ENCODE data around the gene SUMO2. TPM values are rescaled to one million over a fixed set of nuclear protein-coding genes. Genes with fewer than 3 reads are reported as not detected.

Gene SUMO2
- total and polyA plus RNA-seq, 2 experiments from 2014 or later, result 91.3 to 485 TPM

GRCh38 chr17:75116737-75117136 lies 66.0 kb downstream of the SUMO2 start:
- Histone ChIP-seq H3K4me1 (ENCODE audit: low read depth) (no peaks in the 10 kb centered on the region), H3K9me3 (ENCODE audit: low read depth) (no peaks in the 10 kb centered on the region), H3K4me3 (no peak overlapping the region), H3K27ac (no peak overlapping the region), H3K36me3 (peaks cover 3% of the 10 kb centered on the region), H3K27me3 (no peaks in the 10 kb centered on the region)
- no peak for TF ChIP-seq CTCF (IDR thresholded peaks at IDR 0.05; ENCODE audit: low read depth, low read length)
- no peak for DNase-seq (ENCODE audit: low read depth in 1 of 2, low spot score in 1 of 2)

Other genes with a start within 250 kb of the SUMO2 start
- gene OTOP3, start 247.1 kb downstream of the SUMO2 start, total RNA-seq, result not detected in 2 replicates
- not detected in 2 replicates for gene OTOP3, start 247.1 kb downstream of the SUMO2 start, polyA plus RNA-seq
- 35.2 and 46.3 TPM in 2 replicates for gene HID1, start 210.2 kb downstream of the SUMO2 start, total RNA-seq
- gene HID1, start 210.2 kb downstream of the SUMO2 start, polyA plus RNA-seq, result 45.4 and 57.3 TPM in 2 replicates
- gene CDR2L, start 195.3 kb downstream of the SUMO2 start, total RNA-seq, result 15.1 and 16.4 TPM in 2 replicates
- gene CDR2L, start 195.3 kb downstream of the SUMO2 start, polyA plus RNA-seq, result 5.9 and 8.0 TPM in 2 replicates
- gene MRPL58, start 170.3 kb downstream of the SUMO2 start, total RNA-seq, result 44.8 and 62.9 TPM in 2 replicates
- gene MRPL58, start 170.3 kb downstream of the SUMO2 start, polyA plus RNA-seq, result 39.7 and 48.4 TPM in 2 replicates
- gene ATP5PD, start 136.0 kb downstream of the SUMO2 start, total RNA-seq, result 411 and 666 TPM in 2 replicates
- 603 and 732 TPM in 2 replicates for gene ATP5PD, start 136.0 kb downstream of the SUMO2 start, polyA plus RNA-seq
- 23.9 and 24.4 TPM in 2 replicates for gene KCTD2, start 135.7 kb downstream of the SUMO2 start, total RNA-seq
- 20.7 and 22.4 TPM in 2 replicates for gene KCTD2, start 135.7 kb downstream of the SUMO2 start, polyA plus RNA-seq
- 32.2 and 47.1 TPM in 2 replicates for gene SLC16A5, start 95.0 kb downstream of the SUMO2 start, total RNA-seq
- gene SLC16A5, start 95.0 kb downstream of the SUMO2 start, polyA plus RNA-seq, result 9.9 and 18.8 TPM in 2 replicates
- 8.8 and 10.0 TPM in 2 replicates for gene ARMC7, start 73.0 kb downstream of the SUMO2 start, total RNA-seq
- gene ARMC7, start 73.0 kb downstream of the SUMO2 start, polyA plus RNA-seq, result 5.7 and 6.5 TPM in 2 replicates
- 204 and 233 TPM in 2 replicates for gene NT5C, start 51.2 kb downstream of the SUMO2 start, total RNA-seq
- 168 and 174 TPM in 2 replicates for gene NT5C, start 51.2 kb downstream of the SUMO2 start, polyA plus RNA-seq
- 175 and 209 TPM in 2 replicates for gene JPT1, start 28.4 kb downstream of the SUMO2 start, total RNA-seq
- gene JPT1, start 28.4 kb downstream of the SUMO2 start, polyA plus RNA-seq, result 136 and 201 TPM in 2 replicates
- 23.4 and 32.7 TPM in 2 replicates for gene NUP85, start 22.7 kb upstream of the SUMO2 start, total RNA-seq
- 51.9 and 59.0 TPM in 2 replicates for gene NUP85, start 22.7 kb upstream of the SUMO2 start, polyA plus RNA-seq
- 33.5 and 35.3 TPM in 2 replicates for gene GGA3, start 78.6 kb upstream of the SUMO2 start, total RNA-seq
- gene GGA3, start 78.6 kb upstream of the SUMO2 start, polyA plus RNA-seq, result 25.6 and 30.0 TPM in 2 replicates
- 64.8 and 81.6 TPM in 2 replicates for gene MRPS7, start 78.9 kb upstream of the SUMO2 start, total RNA-seq
- gene MRPS7, start 78.9 kb upstream of the SUMO2 start, polyA plus RNA-seq, result 179 and 198 TPM in 2 replicates
- gene MIF4GD, start 88.3 kb upstream of the SUMO2 start, total RNA-seq, result 35.6 and 47.9 TPM in 2 replicates
- gene MIF4GD, start 88.3 kb upstream of the SUMO2 start, polyA plus RNA-seq, result 75.4 and 75.8 TPM in 2 replicates
- 8.9 and 13.2 TPM in 2 replicates for gene SLC25A19, start 106.5 kb upstream of the SUMO2 start, total RNA-seq
- 12.2 and 17.7 TPM in 2 replicates for gene SLC25A19, start 106.5 kb upstream of the SUMO2 start, polyA plus RNA-seq
- 113 and 198 TPM in 2 replicates for gene GRB2, start 222.7 kb upstream of the SUMO2 start, total RNA-seq
- 115 and 132 TPM in 2 replicates for gene GRB2, start 222.7 kb upstream of the SUMO2 start, polyA plus RNA-seq

All from cardiac muscle cell (in vitro differentiated cells and primary cell).